ENCODE measurements around the gene PABPN1L. TPM values are rescaled to one million over a fixed set of nuclear protein-coding genes. Genes with fewer than 3 reads are reported as not detected.

The PABPN1L gene, protein sequence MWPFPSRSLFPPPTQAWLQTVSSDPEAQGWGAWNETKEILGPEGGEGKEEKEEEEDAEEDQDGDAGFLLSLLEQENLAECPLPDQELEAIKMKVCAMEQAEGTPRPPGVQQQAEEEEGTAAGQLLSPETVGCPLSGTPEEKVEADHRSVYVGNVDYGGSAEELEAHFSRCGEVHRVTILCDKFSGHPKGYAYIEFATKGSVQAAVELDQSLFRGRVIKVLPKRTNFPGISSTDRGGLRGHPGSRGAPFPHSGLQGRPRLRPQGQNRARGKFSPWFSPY
- total RNA-seq: not detected

DNA sequence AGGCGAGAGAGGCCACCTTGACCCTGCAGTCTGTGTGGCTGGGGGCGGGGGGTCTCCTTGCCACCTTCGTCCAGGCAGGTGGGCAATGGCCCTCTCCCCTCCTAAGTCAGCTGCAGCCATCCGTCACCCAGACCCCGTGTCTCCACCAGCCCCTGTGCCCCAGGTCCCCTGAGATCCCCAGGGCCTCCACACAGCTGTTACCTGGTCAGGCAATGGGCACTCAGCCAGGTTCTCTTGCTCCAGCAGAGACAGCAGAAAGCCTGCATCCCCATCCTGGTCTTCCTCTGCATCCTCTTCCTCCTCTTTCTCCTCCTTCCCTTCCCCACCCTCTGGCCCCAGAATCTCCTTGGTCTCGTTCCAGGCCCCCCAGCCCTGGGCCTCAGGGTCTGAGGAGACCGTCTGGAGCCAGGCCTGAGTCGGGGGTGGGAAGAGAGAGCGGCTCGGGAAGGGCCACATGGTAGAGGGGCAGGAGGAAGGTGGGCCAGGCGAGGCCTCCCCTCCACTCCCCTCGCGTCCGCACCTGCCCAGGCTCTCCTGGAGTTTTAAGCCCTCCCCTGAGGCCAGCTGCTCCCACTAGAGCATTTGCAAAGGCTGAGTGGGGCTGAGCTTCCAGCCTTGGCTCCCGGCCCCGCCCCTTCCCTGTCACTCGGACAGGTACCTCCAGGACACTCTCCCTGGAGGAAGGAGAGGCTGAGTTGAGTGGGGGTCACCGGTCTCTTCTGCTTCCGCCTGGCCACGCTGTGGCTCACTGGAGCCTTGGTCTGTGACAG is at the start of gene PABPN1L:
Gene PABPN1L, minus strand, starts transcription at position 510 of the 770 bp plus-strand sequence. Its CDS starts 54 bp downstream, at position 456.
- DNase-seq: no peak

DNA sequence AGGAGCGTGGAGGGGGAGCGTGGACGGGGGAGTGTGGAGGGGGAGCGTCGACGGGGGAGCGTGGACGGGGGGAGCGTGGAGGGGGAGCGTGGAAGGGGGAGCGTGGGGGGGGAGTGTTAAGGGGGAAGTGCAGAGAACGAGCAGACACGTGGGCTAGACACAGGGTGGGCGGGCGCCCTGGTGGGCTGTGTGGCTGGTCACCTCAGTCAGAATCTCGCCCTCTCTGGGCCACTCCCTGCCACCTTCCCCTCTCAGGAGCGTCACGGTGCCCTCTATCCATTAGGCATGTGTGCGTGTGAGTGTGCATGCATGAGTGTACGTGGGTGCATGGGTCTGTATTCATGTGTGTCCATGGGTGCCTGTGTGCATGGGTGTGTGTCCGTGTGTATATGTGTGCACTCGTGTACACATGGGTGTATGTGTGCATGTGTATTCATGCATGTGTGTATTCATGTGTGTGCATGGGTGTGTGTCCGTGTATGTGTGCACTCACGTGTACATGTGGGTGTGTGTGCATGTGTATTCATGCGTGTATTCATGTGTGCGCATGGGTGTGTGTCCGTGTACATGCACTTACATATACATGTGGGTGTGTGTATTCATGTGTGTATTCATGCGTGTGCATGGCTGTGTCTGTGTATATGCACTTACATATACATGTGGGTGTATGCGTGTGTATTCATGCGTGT is 49.3 kb upstream of the PABPN1L start:
- DNase-seq: no peak

DNA sequence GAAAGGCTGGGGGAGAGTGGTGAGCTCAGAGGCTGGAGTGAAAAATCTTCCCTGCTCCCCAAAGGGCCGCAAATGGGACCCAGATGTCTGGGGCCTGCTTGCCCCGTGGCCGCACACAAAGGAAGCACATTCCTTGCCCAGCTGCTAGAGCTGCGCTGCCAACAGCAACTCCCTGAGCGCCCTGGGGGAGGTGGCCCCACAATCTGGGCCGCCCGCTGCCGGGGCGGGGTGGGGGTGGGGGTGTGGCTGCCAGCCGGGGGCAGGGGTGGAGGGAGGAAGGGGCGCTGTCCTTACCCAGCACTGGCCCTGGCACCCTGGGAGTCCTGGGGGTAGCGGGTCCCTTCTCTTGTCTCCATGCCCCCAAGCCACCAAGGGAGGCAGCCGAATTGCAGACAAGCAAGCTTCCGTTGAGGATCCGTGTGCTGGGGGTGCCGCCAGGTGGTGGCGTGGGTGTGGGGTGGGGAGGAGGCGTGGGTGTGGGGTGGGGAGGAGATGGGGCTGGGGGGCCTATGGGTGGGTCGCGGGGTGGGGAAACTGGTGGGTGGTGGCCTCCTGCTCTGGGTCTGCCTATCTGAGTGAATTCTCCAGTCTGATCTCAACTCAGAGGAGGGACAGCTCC is 48.4 kb upstream of the PABPN1L start:
- peak; percentile 77 for DNase-seq

DNA sequence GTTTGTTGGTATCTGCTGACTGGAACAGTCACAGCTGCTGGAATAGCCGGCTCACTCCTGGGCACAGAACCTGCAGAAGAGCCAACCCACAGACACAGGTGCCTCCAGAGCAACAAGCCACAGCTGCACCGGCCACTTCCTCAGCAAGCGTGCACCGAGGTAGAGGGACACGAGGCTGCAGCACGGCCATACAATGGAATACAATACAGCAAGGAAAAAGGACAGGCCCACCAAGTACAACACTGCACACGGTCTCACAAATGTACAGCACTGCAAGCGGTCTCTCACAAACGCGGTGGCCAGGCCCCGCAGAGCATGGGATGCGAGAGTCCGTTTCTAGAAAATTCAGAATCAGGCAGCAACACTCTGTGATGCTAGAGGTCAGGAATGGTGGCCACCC is 47.4 kb upstream of the PABPN1L start:
- DNase-seq: no peak

DNA sequence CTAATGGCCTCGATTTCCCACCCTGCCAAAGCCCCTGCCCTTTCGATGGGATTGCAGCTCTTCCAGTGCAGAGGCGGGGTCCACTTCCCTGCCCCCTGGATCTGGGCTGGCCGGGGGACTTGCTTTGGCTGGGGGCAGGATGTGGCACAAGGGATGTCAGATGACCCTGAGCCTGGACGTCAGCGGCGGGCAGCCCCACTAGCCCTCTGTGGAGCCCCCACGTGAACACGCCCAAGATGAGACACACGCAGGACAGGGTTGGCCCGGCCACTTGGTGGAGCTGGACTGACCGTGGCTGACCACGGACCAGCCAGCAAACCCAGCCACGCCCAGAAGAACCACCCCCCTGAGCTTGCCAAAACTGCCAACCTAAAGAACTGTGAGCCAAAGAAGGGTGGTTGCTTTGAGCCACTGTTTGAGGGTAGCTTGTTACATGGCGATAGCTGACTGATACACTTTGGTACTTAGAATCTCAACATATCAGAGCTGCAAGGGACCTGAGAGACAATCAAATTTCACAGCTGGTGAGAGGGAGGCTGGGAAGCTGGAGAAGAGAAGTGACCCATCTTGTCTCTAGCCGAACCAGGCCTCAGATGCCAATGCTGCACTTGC is 46.6 kb upstream of the PABPN1L start:
- no peak for DNase-seq

DNA sequence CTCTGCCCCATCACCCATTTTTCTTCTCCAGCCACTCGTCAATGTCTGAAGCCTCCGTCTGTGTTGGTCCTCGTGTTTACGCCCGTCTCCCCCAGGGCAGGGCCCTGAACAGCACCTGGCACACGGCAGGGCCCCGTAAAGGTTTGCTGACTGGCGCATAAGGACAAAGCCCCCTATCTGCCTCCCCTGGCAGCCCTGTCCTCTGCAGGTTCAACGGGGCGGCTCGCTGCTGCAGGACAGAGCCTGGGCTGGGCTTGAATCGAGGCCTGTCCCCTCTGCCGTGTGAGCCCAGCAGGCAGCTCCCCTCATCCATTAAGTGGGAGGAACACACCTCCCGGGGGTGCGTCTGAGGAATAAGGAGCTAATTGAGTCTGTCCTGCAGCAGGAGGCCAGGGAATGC is 46.1 kb upstream of the PABPN1L start:
- DNase-seq: no peak

DNA sequence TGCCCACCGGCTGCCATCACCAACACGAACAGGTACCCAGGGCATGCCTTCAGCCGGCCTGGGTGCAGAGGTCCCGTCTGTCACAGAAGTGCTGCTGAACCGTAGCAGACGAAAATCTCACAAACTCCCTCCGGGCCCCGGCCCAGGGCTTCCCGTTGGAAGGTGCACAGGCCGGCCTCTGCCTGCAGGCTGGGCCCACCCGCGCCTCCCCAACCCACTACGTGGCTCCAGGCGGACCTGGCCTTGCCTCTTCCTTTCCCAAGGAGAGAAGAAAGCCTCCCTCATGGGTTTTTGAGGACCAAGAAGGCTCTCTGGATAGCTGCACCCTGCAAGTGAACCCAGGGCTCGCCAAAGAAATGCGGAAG is 45.5 kb upstream of the PABPN1L start:
- DNase-seq: no peak

DNA sequence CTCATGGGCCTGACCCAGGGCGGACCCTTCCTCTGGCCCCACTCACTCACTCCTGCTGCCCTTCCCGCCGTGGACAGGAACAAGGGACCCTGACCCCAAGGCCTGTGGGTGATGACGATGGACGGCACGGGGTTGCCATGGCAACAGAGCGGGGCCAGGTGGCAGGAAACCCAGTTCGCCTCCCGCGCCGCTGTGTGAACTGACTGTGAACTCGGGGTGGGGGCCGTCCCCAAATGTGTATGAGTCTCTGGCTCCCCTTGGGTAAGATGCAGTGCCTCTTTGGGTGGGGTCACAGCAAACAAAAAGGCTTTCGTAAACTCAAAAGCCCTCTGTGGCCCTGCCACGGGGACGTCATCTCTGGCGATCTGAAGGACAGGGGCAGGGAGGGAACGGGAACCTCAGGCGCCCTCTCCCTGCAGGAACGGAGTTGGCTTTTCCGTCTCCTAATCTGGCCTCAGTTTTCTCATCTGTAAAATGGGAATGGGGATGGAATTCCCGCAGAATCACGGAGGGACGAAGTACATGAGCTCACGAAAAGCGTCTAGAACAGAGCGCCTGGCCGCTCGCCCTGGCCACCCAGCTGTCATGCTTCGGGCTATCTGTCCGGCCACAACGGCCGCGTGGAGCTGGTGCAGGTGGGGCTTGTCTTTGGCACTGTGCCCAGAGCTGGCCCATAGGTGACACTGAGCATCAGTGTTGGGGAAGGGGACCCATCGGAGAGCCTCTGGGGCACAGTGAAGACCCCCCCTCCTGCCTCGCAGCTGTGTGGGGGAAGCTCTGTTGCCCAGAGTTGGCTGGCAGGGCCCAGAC is 44.9 kb upstream of the PABPN1L start:
- DNase-seq: no peak

DNA sequence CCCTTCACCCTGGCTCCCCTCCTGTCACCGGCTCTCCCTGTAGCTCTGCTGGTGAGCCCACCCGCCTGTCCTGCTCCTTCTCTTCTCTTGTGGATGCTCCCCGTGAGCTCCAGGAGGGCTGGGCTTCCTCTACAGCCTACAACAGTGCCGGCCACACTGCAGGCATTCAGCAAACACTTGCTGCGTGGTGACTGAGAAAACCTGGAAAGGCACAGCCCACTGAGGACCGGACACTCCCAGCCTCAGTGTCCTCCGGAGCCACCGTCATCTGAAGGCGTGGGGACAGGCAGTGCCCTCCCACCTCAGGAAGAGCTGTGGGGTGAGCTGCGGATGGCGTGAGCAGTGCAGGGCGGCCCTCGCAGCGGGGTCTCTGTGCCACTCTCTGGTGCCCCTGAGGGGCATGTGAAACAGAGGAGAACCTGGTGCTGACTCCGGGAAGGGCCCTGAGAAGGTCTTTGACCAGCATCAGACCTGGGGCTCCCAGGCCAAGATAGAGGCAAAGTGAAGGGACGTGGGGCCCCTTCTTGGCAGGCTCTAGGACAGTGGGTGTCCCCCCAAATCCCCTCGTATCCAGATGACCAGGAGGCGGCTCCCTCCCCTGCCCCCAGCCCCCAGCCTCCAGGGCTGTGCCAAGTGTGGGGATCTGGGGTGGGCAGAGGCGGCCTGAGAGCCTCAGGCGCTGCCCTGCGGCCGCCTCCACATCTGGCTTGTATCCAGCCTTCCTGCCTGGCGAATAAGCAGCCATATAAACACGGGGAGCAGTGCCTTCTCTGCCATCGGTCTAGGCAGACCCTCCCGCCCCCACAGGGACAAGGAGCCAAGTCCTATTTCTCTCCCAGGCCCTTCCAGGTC is 44.0 kb upstream of the PABPN1L start:
- DNase-seq: no peak

DNA sequence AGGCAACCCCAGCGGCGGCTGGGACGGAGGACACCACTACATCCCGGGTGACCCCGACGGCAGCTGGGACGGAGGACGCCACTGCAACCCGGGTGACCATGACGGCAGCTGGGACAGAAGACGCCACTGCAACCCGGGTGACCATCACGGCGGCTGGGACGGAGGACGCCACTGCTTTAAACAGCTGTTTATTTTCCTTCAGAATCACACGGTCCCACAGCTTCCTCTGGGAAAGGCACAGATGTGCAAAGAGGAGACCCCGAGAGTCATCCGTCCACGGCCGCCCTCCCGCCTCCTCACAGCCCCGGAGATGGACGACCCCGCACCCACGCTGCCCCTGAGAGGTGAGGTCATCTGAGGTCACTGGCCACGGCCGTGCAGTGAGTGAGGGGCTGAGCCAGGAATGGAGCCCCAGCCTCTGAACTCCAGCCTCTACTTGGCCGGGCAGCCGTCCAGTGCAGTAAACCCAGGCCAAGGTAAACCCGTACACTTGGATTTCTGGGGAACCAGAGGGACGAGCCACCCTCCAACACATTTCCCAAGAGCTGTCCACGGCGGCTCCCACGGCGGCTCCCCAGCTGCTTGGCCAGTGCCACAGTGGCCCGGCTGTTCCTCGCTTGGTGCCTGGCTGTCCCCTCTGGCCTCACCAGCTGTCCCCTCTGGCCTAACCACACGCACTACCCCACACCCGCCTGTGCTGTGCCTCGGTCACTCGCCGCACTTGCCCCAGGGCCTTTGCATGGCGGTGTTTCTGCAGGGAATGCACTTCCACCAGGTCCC is 43.2 kb upstream of the PABPN1L start:
- no peak for DNase-seq

DNA sequence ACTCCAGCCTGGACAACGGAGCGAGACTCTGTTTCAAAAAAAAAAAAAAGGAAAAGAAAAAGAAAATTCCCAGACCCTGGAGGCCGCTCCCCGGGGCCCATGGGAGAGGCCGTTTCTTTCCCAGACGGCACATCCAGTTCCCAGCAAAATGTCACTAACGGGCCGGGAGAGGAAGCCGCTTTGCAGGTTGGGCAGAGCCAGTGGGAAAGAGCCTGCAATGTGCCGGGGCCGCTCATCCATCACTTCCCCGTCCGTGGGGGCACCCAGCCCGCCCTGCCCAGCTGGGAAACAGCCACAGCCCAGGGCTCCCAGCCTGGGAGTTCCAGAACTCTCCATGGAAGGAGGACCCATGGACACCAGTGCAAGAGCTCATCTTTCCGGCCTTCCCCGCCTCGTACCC is 41.8 kb upstream of the PABPN1L start:
- no peak for DNase-seq

DNA sequence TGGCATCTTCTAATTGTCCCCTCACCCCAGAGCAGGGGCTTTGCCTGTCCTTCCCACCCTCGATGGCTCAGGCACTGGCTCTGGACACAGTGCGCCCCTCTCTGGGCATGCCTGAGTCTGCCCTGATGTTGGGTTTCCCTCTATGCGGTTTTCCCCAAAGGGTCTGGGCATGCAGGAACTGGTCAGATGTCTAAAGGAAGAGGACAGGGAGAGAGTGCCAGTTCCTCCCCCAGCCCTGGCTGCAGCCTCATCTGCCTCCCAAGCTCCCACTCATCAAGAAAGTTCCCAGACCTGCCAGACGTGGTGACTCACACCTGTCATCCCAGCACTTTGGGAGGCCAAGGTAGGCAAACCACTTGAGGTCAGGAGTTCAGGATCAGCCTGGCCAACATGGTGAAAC is 41.3 kb upstream of the PABPN1L start:
- no peak for DNase-seq

DNA sequence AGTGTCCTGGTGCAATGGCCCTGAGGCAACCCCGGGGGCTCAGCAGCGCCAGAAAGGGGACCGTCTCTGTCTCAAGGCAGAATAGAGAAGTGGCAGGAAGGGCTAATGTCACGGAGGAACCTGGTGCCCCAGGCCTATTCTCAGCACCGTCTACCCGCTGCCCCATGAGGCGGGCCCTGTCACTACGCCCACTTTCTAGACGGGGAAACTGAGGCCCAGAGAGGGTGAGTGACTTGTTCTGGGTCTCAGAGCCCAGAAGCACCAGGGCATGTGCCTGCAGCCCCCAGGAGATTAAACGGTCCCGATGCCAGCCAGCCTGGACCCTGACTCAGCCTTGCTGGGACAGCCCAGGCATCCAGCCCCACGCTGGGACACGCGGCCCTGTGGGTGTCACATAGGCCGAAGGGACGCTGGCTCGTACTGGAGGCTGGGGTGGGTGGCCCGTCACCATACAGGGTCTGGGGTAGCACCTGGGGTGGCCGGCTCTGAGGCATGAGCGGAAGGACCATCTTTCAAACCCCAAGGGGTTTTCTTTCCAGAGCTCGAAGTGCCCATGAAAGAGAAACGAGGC is 40.2 kb upstream of the PABPN1L start:
- no peak for DNase-seq

DNA sequence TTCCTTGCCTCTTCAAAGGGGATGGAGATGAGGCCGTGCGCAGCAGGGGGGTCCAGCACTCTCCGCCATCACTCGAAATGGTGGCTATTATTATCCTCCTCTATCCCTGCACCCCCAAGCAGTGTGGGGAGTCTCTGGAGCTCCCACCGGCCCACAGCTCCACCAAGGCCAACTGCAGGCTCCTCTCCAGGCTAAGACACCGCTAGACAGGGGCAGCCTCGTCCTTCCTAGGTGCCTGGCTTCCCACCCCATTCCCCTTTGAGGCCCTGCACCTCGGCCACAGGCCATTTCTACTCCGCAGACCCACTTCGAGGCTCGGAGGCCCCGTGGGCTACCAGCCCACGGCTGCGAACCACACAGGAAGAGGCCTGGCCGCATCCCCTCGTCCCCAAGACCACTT is 39.6 kb upstream of the PABPN1L start:
- DNase-seq: no peak

DNA sequence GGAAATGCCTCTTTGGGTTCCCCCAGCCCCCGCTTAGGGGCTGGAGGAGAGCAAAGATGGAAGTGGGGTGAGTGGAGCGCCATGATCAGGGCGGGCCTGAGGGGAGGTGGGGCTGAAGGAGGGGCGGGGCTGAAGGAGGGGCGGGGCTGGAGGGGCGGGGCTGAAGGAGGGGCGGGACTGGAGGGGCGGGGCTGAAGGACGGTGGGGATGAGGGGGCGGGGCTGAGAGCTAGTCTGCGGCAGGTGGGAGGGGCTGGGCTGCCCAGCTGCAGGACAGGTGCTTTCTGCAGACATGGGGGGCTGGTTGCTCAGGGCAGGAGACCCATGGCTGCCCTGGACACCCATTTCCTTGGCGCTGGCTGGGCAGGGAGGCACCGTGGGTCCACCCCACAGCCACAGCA is 39.1 kb upstream of the PABPN1L start:
- DNase-seq: no peak

DNA sequence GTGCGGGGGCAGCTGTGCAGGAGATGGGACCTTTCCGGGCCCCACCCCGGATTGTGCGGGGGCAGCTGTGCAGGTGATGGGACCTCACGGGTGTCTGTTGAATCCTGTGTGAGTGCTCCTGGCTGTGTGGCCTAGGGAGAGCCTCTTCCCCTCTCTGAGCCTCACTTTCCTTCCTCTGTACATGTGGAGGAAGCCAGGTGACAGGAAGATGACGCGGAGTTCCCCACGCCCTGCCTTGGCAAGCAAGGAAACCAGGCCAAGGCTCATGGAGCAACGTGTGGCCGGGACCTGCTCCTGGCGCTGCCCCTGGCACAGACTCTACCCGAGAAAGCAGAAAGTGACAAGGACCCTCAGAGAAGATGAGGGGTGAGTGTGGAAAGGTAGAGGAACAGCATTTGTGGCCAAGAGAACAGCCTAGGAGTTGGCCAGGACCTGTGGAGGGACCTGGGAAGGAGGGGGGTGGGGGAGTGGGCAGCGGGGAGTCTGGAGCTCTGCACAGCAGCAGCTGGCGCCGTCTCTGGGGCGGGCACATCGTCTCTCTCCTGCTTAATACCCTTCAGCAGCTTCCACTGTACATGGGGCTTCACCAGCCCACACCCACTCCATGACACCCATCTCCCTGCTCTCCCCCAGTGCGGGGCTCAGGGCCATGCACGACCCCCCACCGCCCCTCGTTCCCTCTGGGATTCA is 38.4 kb upstream of the PABPN1L start:
- no peak for DNase-seq

DNA sequence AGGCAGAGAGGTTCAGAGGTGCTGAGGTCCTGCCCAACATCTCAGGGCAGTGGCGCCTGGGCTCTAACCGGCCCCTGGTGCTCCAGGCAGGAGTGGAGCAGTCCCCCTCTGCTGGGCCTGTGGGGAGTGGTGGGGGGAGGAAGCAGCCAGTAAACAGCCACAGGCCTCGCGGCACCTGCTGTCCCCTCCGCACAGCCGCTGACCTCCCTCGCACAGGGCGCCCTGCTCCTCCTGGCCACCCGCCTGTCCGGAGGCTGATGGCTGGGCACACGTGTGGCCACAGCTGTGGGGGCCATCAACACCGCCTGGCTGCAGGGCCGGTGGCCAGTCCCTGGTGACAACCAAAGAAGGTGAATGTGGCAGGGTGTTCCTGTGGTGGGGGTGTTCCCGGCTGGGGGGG is 36.8 kb upstream of the PABPN1L start:
- no peak for DNase-seq

DNA sequence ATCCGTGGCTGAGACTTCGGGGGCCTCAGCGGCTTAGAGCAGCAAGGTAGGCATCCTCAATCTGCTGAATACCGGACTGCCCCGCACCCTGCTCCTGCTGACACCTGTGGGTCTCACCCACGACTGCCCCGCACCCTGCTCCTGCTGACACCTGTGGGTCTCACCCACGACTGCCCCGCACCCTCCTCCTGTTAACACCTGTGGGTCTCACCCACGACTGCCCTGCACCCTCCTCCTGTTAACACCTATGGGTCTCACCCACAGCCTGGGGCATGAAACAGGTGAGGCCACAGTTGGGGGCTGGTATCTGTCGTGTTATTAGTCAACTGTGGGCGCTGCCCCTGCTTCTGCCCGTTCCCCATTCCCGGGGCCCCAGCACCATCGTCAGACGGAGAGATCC is 36.3 kb upstream of the PABPN1L start:
- no peak for DNase-seq
